ENCODE measurements around the gene SYTL3.

GRCh38 chr6:158776737-158777136, 126.9 kb downstream of the SYTL3 start:
- TF ChIP-seq ZNF274 (IDR thresholded peaks at IDR 0.05; ENCODE audit: low read depth, low read length) = no peak
- TF ChIP-seq YY1 (IDR thresholded peaks at IDR 0.05; ENCODE audit: insufficient read depth, insufficient read length) = no peak

Measured in NT2/D1 (cell line).